GM18517 (cell line): ENCODE data around the gene STARD6.
"Not testable (repeated sequence)": the region's sequence is repeated elsewhere in the genome, so short reads cannot be mapped to it uniquely, and the experiment has no call there.

ENCODE experiments used
- ATAC-seq: cut with Tn5 transposase; IDR thresholded peaks from one replicate; pipeline ENCODE4 v1.9.1; 2021; ENCODE audit warnings: mild to moderate bottlenecking, moderate library complexity; ENCODE audit not compliant: unreplicated experiment

Gene STARD6

DNA sequence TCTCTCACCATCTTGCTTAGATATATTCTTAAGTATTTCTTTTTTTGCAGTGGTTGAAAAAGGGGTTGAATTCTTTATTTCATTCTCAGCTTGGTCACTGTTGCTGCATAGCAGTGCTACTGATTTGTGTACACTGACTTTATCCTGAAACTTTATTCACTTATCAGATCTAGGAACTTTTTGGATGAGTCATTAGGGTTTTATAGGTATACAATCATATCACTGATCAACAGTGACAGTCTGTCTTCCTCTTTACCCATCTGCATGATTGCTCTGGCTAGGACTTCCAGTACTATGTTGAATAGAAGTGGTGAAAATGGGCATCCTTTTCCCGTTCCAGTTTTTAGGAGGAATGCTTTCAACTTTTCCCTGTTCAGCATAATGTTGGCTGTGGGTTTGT, 6.5 kb downstream of the STARD6 start:
- no peak for ATAC-seq

GRCh38 chr18:54338230-54338629, 19.4 kb downstream of the STARD6 start:
- no peak for ATAC-seq

DNA sequence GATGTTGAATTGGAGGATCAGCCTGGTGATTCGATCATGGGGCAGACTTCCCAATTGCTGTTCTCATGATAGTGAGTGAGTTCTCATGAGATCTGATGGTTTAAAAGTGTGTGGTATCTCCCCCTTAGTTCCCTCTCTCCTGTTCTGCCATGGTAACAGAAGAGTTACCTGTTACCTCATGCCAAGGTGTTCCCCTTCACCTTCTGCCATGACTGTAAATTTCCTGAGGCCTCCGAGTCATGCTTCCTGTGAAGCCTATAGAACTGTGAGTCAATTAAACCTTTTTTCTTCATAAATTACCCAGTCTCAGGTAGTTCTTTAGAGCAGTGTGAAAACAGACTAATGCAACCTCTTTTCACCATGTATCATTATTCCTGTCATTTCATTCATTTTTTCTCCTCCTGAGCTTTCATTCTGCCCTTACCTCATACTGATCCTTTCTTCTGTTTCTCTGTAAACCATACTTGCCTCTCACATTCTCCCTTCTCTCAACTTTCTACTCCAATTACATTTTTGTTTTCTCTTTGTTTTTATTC, 22.0 kb downstream of the STARD6 start:
- ATAC-seq, result no peak

DNA sequence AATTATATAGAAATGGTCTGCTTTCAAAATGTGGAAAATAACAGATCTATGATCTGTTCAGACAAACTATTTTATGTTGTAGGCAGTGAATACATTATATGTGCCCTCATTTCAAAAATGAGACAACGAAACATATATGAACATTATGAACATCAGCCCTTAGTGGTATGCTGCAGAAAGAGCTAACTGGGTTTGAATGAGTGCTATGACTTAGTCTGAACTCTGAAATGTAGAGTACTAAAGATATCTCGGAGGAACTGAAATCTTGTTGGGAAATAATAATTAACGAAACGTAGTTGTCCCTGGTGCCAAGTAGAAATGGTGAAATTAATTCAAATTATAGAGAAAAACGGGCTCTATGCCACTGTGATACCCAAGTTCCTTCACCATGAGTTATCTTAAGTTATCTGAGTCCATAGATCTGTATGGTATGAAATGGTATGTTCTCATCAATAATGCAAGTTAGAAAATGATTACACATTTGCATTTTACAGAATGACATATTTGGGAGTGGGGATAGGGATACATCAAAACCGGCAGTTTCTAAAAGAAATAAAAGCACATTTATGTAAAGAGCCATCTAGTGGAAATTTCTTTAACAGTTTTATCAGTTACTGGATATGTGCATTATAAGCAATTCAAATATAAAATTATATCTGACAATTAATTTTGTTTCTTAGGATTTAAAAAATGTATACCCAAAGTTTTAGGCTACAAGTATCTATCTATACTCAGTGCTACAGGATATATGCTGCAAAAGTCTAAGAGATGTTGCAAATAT, 26.7 kb downstream of the STARD6 start:
- ATAC-seq, result no peak

GRCh38 chr18:54329787-54330186, 27.9 kb downstream of the STARD6 start:
- no peak for ATAC-seq

- ATAC-seq, result no peak
Measured at GRCh38 chr18:54327818-54328217, 29.8 kb downstream of the STARD6 start.

DNA sequence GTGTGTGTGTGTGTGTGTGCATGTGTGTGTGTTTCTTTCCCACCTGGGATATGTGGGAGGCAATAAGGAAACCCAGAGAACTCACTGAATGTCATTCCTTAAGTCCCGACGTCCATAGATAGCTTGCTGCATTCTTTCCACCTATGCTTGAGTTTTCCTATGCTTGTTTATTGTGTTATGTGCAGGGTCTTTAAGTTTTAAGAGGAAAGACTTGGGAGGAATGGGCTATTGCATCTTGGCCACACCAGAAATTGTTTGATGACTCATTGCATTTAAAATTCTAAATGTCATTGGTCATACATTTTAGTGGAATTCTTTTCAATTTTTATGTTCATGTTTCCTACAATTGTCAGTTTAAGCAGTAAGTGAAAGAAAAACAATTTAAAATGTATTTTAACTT, 33.7 kb downstream of the STARD6 start:
- ATAC-seq, result no peak

- no peak for ATAC-seq
Measured at GRCh38 chr18:54323561-54323960, 34.1 kb downstream of the STARD6 start.

DNA sequence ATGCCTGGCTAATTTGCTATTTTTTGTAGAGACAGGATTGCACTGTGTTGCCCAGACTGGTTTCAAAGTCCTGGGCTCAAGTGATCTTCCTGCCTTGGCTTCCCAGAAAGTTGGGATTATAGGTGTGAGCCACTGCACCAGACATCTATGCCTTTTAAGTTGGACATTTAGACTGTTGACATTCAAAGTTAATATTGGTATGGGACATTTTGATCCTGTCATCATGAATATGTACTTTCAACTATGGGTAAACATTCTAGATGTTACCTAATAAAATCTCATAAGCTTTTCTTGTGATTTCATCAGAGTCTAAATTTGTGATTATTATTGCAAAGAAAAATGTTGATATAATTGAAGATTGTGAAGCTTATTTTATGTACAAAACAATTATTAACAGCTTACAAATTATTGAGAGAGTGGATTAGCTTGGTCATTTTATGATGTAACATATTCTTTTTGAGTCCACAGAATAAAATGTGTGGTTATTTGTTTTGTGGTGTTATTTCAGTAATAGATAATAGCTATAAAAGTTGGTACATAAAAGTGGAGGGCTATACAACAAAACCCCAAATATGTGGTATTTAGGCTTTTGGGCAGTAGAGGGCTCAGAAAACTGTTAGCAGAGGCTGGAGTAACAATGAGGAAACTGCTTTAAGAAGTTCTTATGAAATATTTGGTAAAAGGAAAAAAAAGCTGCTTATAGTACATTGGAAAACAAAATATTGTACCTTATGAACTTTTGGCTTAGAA, 41.4 kb downstream of the STARD6 start:
- ATAC-seq, result no peak

- not testable (repeated sequence) for ATAC-seq
Measured at GRCh38 chr18:54309564-54309963, 48.1 kb downstream of the STARD6 start.

DNA sequence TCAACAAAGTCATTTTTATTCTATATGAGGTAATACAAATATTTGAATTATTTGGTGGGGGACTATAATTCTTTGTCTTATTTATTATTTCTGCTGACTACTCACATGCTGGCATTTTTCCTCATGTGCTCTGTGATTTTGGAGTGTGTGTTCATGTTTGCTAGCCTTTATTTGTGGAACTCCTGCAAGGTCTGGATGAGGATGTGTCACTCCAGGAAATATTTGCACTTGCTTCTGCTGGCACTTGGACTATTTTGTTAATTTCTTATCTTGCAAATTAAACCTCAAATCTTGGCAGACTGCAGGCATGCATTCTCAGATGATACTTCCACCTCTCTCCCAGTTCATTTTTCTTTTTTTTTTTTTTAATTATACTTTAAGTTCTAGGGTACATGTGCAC, 54.2 kb downstream of the STARD6 start:
- ATAC-seq, result no peak

DNA sequence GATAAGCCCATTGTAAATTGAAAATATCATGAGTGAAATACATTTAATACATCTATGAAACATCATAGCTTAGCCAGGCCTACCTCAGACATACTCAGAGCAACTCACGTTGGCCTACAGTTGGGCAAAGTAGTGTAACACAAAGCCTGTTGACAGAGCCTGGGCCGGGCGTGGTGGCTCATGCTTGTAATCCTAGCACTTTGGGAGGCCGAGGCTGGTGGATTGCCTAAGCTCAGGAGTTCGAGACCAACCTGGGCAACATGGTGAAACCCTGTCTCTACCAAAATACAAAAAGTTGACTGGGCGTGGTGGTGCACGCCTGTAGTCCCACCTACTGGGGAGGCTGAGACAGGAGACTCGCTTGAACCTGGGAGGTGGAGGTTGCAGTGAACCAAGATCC, 58.7 kb downstream of the STARD6 start:
- ATAC-seq, result not testable (repeated sequence)

DNA sequence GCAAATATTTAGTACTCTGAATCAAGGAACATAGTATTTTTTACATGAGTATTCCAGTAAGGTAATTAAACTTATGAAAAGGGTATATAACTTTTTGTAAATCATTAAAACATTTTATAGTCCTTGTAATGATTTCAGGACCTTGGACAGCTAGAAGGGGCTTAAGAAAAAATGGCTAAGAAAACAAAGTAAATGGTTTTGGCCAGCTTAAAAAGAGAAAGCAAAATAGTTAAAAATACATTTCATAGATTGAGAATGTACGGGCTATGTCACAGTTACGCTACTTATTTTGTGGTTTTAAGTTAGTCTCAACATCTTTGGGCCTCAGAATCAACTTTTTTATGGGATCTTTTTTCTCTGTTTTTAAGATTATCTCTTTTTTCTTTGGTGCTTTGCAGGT, 61.6 kb downstream of the STARD6 start:
- no peak for ATAC-seq

- no peak for ATAC-seq
Measured at GRCh38 chr18:54294274-54294673, 63.4 kb downstream of the STARD6 start.

DNA sequence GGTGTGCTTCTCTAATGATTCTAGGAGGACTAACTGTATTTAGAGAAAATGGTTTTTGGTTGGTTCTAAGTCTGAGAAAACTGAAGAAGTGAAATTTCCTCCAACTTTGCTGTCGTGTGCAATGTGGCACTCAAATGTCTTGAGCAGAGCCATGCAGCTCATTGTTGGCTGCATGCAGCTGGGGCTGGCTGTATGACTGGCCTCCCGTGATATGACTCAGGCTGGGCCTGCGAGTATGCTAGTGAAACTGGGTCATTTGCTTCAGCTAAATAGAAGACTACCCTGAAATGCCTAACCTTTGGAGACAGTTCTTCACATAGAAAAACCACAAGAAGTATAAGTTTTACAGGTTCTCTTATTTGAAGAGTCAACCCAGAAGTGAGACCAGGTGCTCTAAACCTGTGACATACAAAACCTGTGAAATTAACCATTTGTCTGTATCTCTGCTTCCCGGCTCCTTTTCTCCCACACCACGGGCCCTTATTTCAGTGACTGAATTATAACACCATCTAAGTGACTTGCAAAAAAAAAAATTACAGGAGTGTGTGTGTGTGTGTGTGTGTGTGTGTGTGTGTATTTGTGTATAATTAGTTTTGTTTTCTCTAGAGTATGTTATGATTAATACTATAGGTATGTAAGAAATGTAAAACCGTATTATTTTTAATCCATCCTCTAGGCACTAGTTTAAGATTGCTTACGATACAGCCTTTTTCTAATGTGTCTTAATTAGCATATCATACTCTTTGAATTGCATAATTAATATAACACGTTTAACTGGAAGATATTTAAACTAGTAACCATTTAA, 72.5 kb downstream of the STARD6 start:
- ATAC-seq, result peak; percentile 100

DNA sequence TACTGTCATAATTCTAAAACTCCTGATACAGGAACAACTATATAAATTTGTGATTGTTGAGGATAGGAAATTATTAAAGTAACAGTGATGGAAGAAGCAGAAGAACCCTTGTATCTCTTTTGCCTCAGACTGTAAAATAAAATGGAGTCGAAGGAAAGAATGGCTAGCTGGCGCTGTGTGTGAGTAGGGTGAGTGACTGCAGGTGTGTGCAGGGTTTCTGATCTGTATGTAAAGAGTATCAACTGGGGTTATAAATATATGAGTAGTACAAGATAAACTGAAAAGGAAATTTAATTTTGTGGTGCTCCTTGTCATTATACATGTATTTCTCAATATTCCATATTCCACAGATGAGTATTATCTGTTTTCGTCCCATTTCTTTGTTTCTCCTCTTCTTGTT, 73.1 kb downstream of the STARD6 start:
- ATAC-seq, result peak; percentile 28

- ATAC-seq, result no peak
Measured at GRCh38 chr18:54280220-54280569, 77.5 kb downstream of the STARD6 start.

DNA sequence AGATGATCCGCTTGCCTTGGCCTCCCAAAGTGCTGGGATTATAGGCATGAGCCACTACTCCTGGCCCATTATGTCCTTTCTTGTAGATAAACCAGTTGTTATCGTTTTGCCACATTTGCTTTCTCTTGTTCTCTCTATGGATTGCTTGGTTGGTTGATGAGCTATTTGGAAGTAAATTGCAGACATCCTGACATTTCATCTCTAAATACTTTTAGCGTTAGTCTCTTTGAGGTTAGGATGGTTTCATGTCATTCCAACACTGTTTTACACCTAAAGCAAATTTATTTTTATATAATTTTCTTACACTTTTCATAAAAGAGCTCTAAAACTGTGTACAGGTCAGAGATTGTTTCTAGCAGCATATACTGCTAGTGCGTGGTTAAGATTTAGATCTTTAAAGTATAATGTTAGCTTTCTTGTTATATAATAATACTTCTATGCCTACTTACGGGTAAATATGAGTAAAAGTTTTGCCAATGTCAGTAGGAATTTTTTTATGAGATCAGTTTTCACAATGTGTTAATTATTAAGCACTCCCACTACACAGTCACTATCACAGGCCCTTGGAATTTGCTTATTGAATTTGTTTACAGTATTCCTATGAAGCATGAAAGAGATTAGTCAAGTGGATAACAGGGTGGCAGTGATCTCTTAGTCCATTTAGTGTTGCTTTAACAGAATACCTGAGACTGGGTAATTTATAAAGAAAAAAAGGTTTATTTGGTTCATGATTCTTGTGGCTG, 78.0 kb downstream of the STARD6 start:
- no peak for ATAC-seq

- ATAC-seq, result no peak
Measured at GRCh38 chr18:54278615-54279014, 79.0 kb downstream of the STARD6 start.

GRCh38 chr18:54277899-54278298, 79.8 kb downstream of the STARD6 start:
- ATAC-seq, result no peak
